ENCODE measurements around the gene LDHB. TPM values are rescaled to one million over a fixed set of nuclear protein-coding genes. Genes with fewer than 3 reads are reported as not detected.

The LDHB gene
- total and polyA plus RNA-seq, 9 of the 15 experiments (the other 6 are each of a cell fraction or from before 2014, with no cell fraction given) = 743 to 2,680 (median 968) TPM

- Histone ChIP-seq H3K27me3 (ENCODE audit: control insufficient read depth in 2 of 2, insufficient read depth in 2 of 2, low read length in 2 of 2) (no peaks in the 10 kb centered on the region), H3K9me1 (ENCODE audit: control insufficient read depth, insufficient read depth, low read length) (no peaks in the 10 kb centered on the region), H4K20me1 (replicated peaks; ENCODE audit: control insufficient read depth, insufficient read depth, low read length) (no peaks in the 10 kb centered on the region), H3K4me3 (no peak overlapping the region), H2AFZ (ENCODE audit: low read depth, low read length) (no peak overlapping the region), H3K27ac (ENCODE audit: extremely low read depth, low read depth, low read length) (no peak overlapping the region), H3K9ac (ENCODE audit: insufficient read depth in 1 of 2, low read depth in 2 of 2, low read length in 2 of 2) (no peak overlapping the region), H3K79me2 (ENCODE audit: control insufficient read depth, insufficient read depth, low read length) (no peaks in the 10 kb centered on the region), H3K4me2 (ENCODE audit: insufficient read depth, low read length) (no peak overlapping the region), H3K9me3 (replicated peaks; ENCODE audit: control insufficient read depth, insufficient read depth, low read depth, low read length) (no peaks in the 10 kb centered on the region), H3K36me3 (ENCODE audit: control insufficient read depth, insufficient read depth, low read length) (no peaks in the 10 kb centered on the region), H3K4me1 (replicated peaks in 1 of 2; ENCODE audit: control insufficient read depth in 2 of 2, insufficient read depth in 2 of 2, low read length in 2 of 2) (no peaks in the 10 kb centered on the region; a peak in 1 of 5 replicates)
- intact Hi-C loops (cut with micrococcal nuclease) = loop anchor here (5.0 to 10.0 kb wide), 2 partner anchors 635 to 742 kb away; partner anchors contain the start of gene ST8SIA1
- no peak for DNase-seq (ENCODE audit: extremely low read depth in 1 of 4, low spot score in 3 of 4)
- in situ Hi-C loops (cut with MboI) = loop anchor here (5.0 kb wide), 1 partner anchor 742 kb away; no protein-coding TSS in a partner anchor
- ChIA-PET POLR2A (no interaction called here), CTCF (ENCODE audit: low intra/inter-chr PET ratio) (no interaction called here)
- FAIRE-seq = no peak
- no TSS peak for BruUV-seq (replicated peaks)
- no peak for ATAC-seq
- TF ChIP-seq ZNF282 (CRISPR knock-in tag; IDR thresholded peaks at IDR 0.05) = no peak
- TF ChIP-seq NCOA2 (IDR thresholded peaks at IDR 0.05; ENCODE audit: partially characterized antibody in 2 of 2) = no peak
- no peak for TF ChIP-seq ZKSCAN1 (IDR thresholded peaks at IDR 0.05; ENCODE audit: low read depth, low read length)
- TF ChIP-seq LEF1 (IDR thresholded peaks at IDR 0.05) = no peak
- TF ChIP-seq POLR2H (tag; IDR thresholded peaks at IDR 0.05; ENCODE audit: low read depth) = no peak
- TF ChIP-seq PTRF (tag; IDR thresholded peaks at IDR 0.05) = no peak
- no peak for TF ChIP-seq ATF3 (IDR thresholded peaks at IDR 0.05)
- no peak for TF ChIP-seq ATF3 (CRISPR knock-in tag; conservative IDR thresholded peaks at IDR 0.05)
- TF ChIP-seq MED1 (CRISPR knock-in tag; IDR thresholded peaks at IDR 0.05; ENCODE audit: borderline replicate concordance) = no peak
- no peak for TF ChIP-seq FUS (optimal IDR thresholded peaks at IDR 0.05; ENCODE audit: low read depth, low read length)
- no peak for TF ChIP-seq NR2F6 (CRISPR knock-in tag; IDR thresholded peaks at IDR 0.05)
- no peak for TF ChIP-seq ARID4B (CRISPR knock-in tag; IDR thresholded peaks at IDR 0.05)
- TF ChIP-seq PRDM10 (IDR thresholded peaks at IDR 0.05; ENCODE audit: partially characterized antibody) = no peak
- TF ChIP-seq, protein P1, sequence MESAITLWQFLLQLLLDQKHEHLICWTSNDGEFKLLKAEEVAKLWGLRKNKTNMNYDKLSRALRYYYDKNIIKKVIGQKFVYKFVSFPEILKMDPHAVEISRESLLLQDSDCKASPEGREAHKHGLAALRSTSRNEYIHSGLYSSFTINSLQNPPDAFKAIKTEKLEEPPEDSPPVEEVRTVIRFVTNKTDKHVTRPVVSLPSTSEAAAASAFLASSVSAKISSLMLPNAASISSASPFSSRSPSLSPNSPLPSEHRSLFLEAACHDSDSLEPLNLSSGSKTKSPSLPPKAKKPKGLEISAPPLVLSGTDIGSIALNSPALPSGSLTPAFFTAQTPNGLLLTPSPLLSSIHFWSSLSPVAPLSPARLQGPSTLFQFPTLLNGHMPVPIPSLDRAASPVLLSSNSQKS (CRISPR knock-in tag; IDR thresholded peaks at IDR 0.05) = no peak
These were observed 42.2 kb upstream of the LDHB start for GRCh38 chr12:21699851-21700250.

Data from K562 (cell line).